ENCODE results near the gene TMEM170A. TPM values are rescaled to one million over a fixed set of nuclear protein-coding genes. Genes with fewer than 3 reads are reported as not detected.

TMEM170A gene
- total and polyA plus RNA-seq, 2 of the 13 experiments (the other 11 are each of a cell fraction or from before 2014, with no cell fraction given) = 35.7 to 39.7 TPM

GRCh38 chr16:75506574-75506973, 42.1 kb upstream of the TMEM170A start (continued):
- peak; percentile 21; the same call in 1 of the 2 replicates for TF ChIP-seq FOXP4 (CRISPR knock-in tag; IDR thresholded peaks at IDR 0.05)
- no peak for TF ChIP-seq MBD4 (IDR thresholded peaks at IDR 0.05; ENCODE audit: borderline replicate concordance, low read length)
- TF ChIP-seq MED1 (CRISPR knock-in tag; IDR thresholded peaks at IDR 0.05) = peak; percentile 63
- no peak for TF ChIP-seq HOXA7 (CRISPR knock-in tag; IDR thresholded peaks at IDR 0.05)
- TF ChIP-seq, protein P1, sequence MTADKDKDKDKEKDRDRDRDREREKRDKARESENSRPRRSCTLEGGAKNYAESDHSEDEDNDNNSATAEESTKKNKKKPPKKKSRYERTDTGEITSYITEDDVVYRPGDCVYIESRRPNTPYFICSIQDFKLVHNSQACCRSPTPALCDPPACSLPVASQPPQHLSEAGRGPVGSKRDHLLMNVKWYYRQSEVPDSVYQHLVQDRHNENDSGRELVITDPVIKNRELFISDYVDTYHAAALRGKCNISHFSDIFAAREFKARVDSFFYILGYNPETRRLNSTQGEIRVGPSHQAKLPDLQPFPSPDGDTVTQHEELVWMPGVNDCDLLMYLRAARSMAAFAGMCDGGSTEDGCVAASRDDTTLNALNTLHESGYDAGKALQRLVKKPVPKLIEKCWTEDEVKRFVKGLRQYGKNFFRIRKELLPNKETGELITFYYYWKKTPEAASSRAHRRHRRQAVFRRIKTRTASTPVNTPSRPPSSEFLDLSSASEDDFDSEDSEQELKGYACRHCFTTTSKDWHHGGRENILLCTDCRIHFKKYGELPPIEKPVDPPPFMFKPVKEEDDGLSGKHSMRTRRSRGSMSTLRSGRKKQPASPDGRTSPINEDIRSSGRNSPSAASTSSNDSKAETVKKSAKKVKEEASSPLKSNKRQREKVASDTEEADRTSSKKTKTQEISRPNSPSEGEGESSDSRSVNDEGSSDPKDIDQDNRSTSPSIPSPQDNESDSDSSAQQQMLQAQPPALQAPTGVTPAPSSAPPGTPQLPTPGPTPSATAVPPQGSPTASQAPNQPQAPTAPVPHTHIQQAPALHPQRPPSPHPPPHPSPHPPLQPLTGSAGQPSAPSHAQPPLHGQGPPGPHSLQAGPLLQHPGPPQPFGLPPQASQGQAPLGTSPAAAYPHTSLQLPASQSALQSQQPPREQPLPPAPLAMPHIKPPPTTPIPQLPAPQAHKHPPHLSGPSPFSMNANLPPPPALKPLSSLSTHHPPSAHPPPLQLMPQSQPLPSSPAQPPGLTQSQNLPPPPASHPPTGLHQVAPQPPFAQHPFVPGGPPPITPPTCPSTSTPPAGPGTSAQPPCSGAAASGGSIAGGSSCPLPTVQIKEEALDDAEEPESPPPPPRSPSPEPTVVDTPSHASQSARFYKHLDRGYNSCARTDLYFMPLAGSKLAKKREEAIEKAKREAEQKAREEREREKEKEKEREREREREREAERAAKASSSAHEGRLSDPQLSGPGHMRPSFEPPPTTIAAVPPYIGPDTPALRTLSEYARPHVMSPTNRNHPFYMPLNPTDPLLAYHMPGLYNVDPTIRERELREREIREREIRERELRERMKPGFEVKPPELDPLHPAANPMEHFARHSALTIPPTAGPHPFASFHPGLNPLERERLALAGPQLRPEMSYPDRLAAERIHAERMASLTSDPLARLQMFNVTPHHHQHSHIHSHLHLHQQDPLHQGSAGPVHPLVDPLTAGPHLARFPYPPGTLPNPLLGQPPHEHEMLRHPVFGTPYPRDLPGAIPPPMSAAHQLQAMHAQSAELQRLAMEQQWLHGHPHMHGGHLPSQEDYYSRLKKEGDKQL (CRISPR knock-in tag; IDR thresholded peaks at IDR 0.05; ENCODE audit: low read depth) = no peak
- no peak for TF ChIP-seq ZNF468 (CRISPR knock-in tag; IDR thresholded peaks at IDR 0.05)
- no peak for TF ChIP-seq EHMT2 (IDR thresholded peaks at IDR 0.05; ENCODE audit: borderline replicate concordance, low read depth, low read length)
- peak; percentile 86 for TF ChIP-seq CEBPB (IDR thresholded peaks at IDR 0.05; ENCODE audit: borderline replicate concordance, low read depth, low read length)
- TF ChIP-seq ARID5B (CRISPR knock-in tag; IDR thresholded peaks at IDR 0.05) = peak; percentile 81
- no peak for TF ChIP-seq ZNF34 (CRISPR knock-in tag; IDR thresholded peaks at IDR 0.05; ENCODE audit: borderline replicate concordance)
- TF ChIP-seq, protein P2, sequence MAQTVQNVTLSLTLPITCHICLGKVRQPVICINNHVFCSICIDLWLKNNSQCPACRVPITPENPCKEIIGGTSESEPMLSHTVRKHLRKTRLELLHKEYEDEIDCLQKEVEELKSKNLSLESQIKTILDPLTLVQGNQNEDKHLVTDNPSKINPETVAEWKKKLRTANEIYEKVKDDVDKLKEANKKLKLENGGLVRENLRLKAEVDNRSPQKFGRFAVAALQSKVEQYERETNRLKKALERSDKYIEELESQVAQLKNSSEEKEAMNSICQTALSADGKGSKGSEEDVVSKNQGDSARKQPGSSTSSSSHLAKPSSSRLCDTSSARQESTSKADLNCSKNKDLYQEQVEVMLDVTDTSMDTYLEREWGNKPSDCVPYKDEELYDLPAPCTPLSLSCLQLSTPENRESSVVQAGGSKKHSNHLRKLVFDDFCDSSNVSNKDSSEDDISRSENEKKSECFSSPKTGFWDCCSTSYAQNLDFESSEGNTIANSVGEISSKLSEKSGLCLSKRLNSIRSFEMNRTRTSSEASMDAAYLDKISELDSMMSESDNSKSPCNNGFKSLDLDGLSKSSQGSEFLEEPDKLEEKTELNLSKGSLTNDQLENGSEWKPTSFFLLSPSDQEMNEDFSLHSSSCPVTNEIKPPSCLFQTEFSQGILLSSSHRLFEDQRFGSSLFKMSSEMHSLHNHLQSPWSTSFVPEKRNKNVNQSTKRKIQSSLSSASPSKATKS (CRISPR knock-in tag; IDR thresholded peaks at IDR 0.05) = no peak
- no peak for TF ChIP-seq ZNF292 (CRISPR knock-in tag; IDR thresholded peaks at IDR 0.05; ENCODE audit: borderline replicate concordance, low read depth)
- TF ChIP-seq CBFB (CRISPR knock-in tag; IDR thresholded peaks at IDR 0.05) = no peak
- TF ChIP-seq POGZ (CRISPR knock-in tag; IDR thresholded peaks at IDR 0.05) = peak; percentile 61; the same call in 1 of the 2 replicates
- no peak for TF ChIP-seq SOX6 (IDR thresholded peaks at IDR 0.05)
- TF ChIP-seq SOX6 (CRISPR knock-in tag; IDR thresholded peaks at IDR 0.05) = peak; percentile 50; the same call in 1 of the 2 replicates
- TF ChIP-seq HNF4A (CRISPR knock-in tag; IDR thresholded peaks at IDR 0.05) = peak; percentile 45; the same call in 1 of the 2 replicates
